ENCODE results near the gene KIRREL1.

GRCh38 chr1:158131217-158131616 is 137.8 kb downstream of the KIRREL1 start:
- TF ChIP-seq, protein P1, sequence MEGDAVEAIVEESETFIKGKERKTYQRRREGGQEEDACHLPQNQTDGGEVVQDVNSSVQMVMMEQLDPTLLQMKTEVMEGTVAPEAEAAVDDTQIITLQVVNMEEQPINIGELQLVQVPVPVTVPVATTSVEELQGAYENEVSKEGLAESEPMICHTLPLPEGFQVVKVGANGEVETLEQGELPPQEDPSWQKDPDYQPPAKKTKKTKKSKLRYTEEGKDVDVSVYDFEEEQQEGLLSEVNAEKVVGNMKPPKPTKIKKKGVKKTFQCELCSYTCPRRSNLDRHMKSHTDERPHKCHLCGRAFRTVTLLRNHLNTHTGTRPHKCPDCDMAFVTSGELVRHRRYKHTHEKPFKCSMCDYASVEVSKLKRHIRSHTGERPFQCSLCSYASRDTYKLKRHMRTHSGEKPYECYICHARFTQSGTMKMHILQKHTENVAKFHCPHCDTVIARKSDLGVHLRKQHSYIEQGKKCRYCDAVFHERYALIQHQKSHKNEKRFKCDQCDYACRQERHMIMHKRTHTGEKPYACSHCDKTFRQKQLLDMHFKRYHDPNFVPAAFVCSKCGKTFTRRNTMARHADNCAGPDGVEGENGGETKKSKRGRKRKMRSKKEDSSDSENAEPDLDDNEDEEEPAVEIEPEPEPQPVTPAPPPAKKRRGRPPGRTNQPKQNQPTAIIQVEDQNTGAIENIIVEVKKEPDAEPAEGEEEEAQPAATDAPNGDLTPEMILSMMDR (conservative IDR thresholded peaks at IDR 0.05): no peak
- TF ChIP-seq ZFX (IDR thresholded peaks at IDR 0.05): no peak

Data from C4-2B (cell line).